Mesangial cell (primary cell): ENCODE data around the gene RCCD1. TPM values are rescaled to one million over a fixed set of nuclear protein-coding genes. Genes with fewer than 3 reads are reported as not detected.

Experiments used
- total RNA-seq: library from RNA; depleted of rRNA; stranded (reverse); fragments of >200 nt; gene quantifications from 2 replicates; pipeline ENCODE4 v1.2.3, GENCODE V29; 2015

Gene RCCD1
- total RNA-seq, result 12.9 and 18.5 TPM in 2 replicates

GRCh38 chr15:90954712-90955623 lies at the start of gene RCCD1:
TSS of gene RCCD1 (plus strand) at chr15:90954884. CDS start at chr15:90956735, 1,851 bp downstream.

GRCh38 chr15:90931828-90932659 lies 22.6 kb upstream of the RCCD1 start, which contains the start of gene HDDC3:
TSS of gene HDDC3 (minus strand) at chr15:90932549. CDS start at chr15:90932540, 9 bp downstream.

GRCh38 chr15:90934949-90935751 lies 19.5 kb upstream of the RCCD1 start, which contains the start of gene UNC45A:
TSS of gene UNC45A (plus strand) at chr15:90935285. CDS start at chr15:90935325, 40 bp downstream.

GRCh38 chr15:90994417-90995311 lies 40.0 kb downstream of the RCCD1 start, which contains the start of gene PRC1:
TSS of gene PRC1 (minus strand) at chr15:90994535. CDS start at chr15:90994417, 118 bp downstream.

Other genes starting within 250 kb of the RCCD1 start
- 1.5 and 9.5 TPM in 2 replicates for gene BLM, start 237.5 kb upstream of the RCCD1 start, total RNA-seq
- gene FURIN, start 86.3 kb upstream of the RCCD1 start, total RNA-seq, result 143 and 146 TPM in 2 replicates
- 12.9 and 24.5 TPM in 2 replicates for gene FES, start 70.4 kb upstream of the RCCD1 start, total RNA-seq
- gene MAN2A2, start 51.6 kb upstream of the RCCD1 start, total RNA-seq, result 30.6 and 50.2 TPM in 2 replicates
- 16.5 and 24.3 TPM in 2 replicates for gene HDDC3, start 22.3 kb upstream of the RCCD1 start, total RNA-seq
- 52.3 and 71.6 TPM in 2 replicates for gene UNC45A, start 19.6 kb upstream of the RCCD1 start, total RNA-seq
- 13.2 and 231 TPM in 2 replicates for gene PRC1, start 39.7 kb downstream of the RCCD1 start, total RNA-seq
- gene VPS33B, start 67.7 kb downstream of the RCCD1 start, total RNA-seq, result 7.3 and 12.4 TPM in 2 replicates
- gene SV2B, start 145.4 kb downstream of the RCCD1 start, total RNA-seq, result not detected in 2 replicates